HepG2 (cell line): ENCODE data around the gene APRT. TPM values are rescaled to one million over a fixed set of nuclear protein-coding genes. Genes with fewer than 3 reads are reported as not detected.

Experiments
- ATF7 ChIP-seq, 2 experiments: fragments of 450-650 bp in 1 of 2; sonication (generic) in 1 of 2; formaldehyde crosslinking in 1 of 2; IDR thresholded peaks; 2 replicates each; pipeline versions ENCODE4 v1.4.0 to v1.6.1; 2016 to 2020; ENCODE audit warnings: antibody characterized with exemption in 1 of 2, mild to moderate bottlenecking in 1 of 2, missing genetic modification reagents in 1 of 2
- DNMT1 ChIP-seq: sonication (generic); formaldehyde crosslinking; IDR thresholded peaks from 2 replicates; pipeline ENCODE4 v1.5.1; 2020; ENCODE audit warnings: mild to moderate bottlenecking, missing genetic modification reagents
- FOXP1 ChIP-seq, 2 experiments: fragments of 450-650 bp in 1 of 2; IDR thresholded peaks; 2 replicates each; pipeline ENCODE4 v1.6.1; 2017 to 2018; ENCODE audit warnings: antibody characterized with exemption in 1 of 2
- GATAD2A ChIP-seq: IDR thresholded peaks from 2 replicates; pipeline ENCODE4 v1.6.1; 2016
- GFI1 ChIP-seq: sonication (generic); formaldehyde crosslinking; IDR thresholded peaks from 2 replicates; pipeline ENCODE4 v1.5.0; 2020; ENCODE audit warnings: missing genetic modification reagents, mild to moderate bottlenecking, borderline replicate concordance
- NFIC ChIP-seq: IDR thresholded peaks from 2 replicates; pipeline ENCODE4 v1.6.1; 2012; ENCODE audit warnings: mild to moderate bottlenecking, low read length, inconsistent platforms
- NKX3-1 ChIP-seq: sonication (generic); formaldehyde crosslinking; IDR thresholded peaks from 2 replicates; pipeline ENCODE4 v1.5.0; 2020; ENCODE audit warnings: missing genetic modification reagents
- PHF5A ChIP-seq: IDR thresholded peaks from one replicate; pipeline ENCODE4 v1.6.1; 2018; ENCODE audit warnings: low read depth, missing genetic modification reagents; ENCODE audit not compliant: unreplicated experiment
- PRMT3 ChIP-seq: sonication (generic); formaldehyde crosslinking; IDR thresholded peaks from 2 replicates; pipeline ENCODE4 v1.8.1; 2022; ENCODE audit warnings: low read depth, mild to moderate bottlenecking, moderate library complexity, missing genetic modification reagents, borderline replicate concordance
- RBM39 ChIP-seq: fragments of 200-400 bp; formaldehyde crosslinking; IDR thresholded peaks from one replicate; pipeline ENCODE4 v1.6.1; 2018; ENCODE audit warnings: antibody characterized with exemption, mild to moderate bottlenecking, low read depth, low read length; ENCODE audit not compliant: poor library complexity, severe bottlenecking
- SCMH1 ChIP-seq: sonication (generic); formaldehyde crosslinking; IDR thresholded peaks from 2 replicates; pipeline ENCODE4 v1.9.0; 2021; ENCODE audit warnings: missing genetic modification reagents, mild to moderate bottlenecking, borderline replicate concordance
- SETDB1 ChIP-seq: sonication (generic); formaldehyde crosslinking; IDR thresholded peaks from 2 replicates; pipeline ENCODE4 v1.5.1; 2020; ENCODE audit warnings: missing genetic modification reagents, mild to moderate bottlenecking, borderline replicate concordance
- SP4 ChIP-seq: sonication (generic); formaldehyde crosslinking; IDR thresholded peaks from 2 replicates; pipeline ENCODE4 v1.8.1; 2023; ENCODE audit warnings: mild to moderate bottlenecking, missing genetic modification reagents
- TRIM24 ChIP-seq: sonication (generic); formaldehyde crosslinking; IDR thresholded peaks from 2 replicates; pipeline ENCODE4 v1.8.0; 2022; ENCODE audit warnings: mild to moderate bottlenecking, missing genetic modification reagents
- ZFAT ChIP-seq: sonication (generic); formaldehyde crosslinking; conservative IDR thresholded peaks from 2 replicates; pipeline ENCODE4 v1.8.1; 2023; ENCODE audit warnings: missing genetic modification reagents, inconsistent platforms
- ZMYM3 ChIP-seq: sonication (generic); formaldehyde crosslinking; IDR thresholded peaks from 2 replicates; pipeline ENCODE4 v1.5.1; 2020; ENCODE audit warnings: mild to moderate bottlenecking, missing genetic modification reagents
- ZNF335 ChIP-seq: sonication (generic); formaldehyde crosslinking; IDR thresholded peaks from 2 replicates; pipeline ENCODE4 v1.4.0; 2020; ENCODE audit warnings: missing genetic modification reagents
- ZNF674 ChIP-seq: sonication (generic); formaldehyde crosslinking; IDR thresholded peaks from 2 replicates; pipeline ENCODE4 v1.5.0; 2020; ENCODE audit warnings: low read depth, mild to moderate bottlenecking, missing genetic modification reagents
- ZNF747 ChIP-seq: sonication (generic); formaldehyde crosslinking; IDR thresholded peaks from 2 replicates; pipeline ENCODE4 v1.8.1; 2023; ENCODE audit warnings: missing genetic modification reagents, mild to moderate bottlenecking, borderline replicate concordance
- ZNF878 ChIP-seq: sonication (generic); formaldehyde crosslinking; IDR thresholded peaks from 2 replicates; pipeline ENCODE4 v1.8.1; 2023; ENCODE audit warnings: mild to moderate bottlenecking, missing genetic modification reagents, moderate library complexity
- ZSCAN20 ChIP-seq: sonication (generic); formaldehyde crosslinking; IDR thresholded peaks from 2 replicates; pipeline ENCODE4 v1.4.0; 2020; ENCODE audit warnings: missing genetic modification reagents, mild to moderate bottlenecking, borderline replicate concordance
- polyA plus RNA-seq, 8 experiments: library from polyadenylated mRNA; depleted of rRNA in 3 of 8; stranded (reverse) in 7 of 8; unstranded in 1 of 8; fragments of >200 nt; fragmentation: Illumina TruSeq in 4 of 8; extraction: Trizol in 4 of 8; gene quantifications; 2 replicates each; pipeline versions ENCODE4 v1.2.1 to v1.2.3, GENCODE V29; 2011 to 2016; ENCODE audit warnings: low read depth in 4 of 8, missing spikeins in 1 of 8, mixed read lengths in 1 of 8; ENCODE audit not compliant: insufficient read depth in 1 of 8
- total RNA-seq, 5 experiments: library from RNA; depleted of rRNA; stranded (reverse); fragments of >200 nt; fragmentation: Illumina TruSeq; extraction: Trizol; gene quantifications; 2 replicates each; pipeline ENCODE4 v1.2.3, GENCODE V29; 2016; ENCODE audit warnings: low read depth in 1 of 5
- TF ChIP-seq, protein P1 (sequence below): sonication (generic); formaldehyde crosslinking; conservative IDR thresholded peaks from 2 replicates; pipeline ENCODE4 v1.8.0; 2022; ENCODE audit warnings: mild to moderate bottlenecking, moderate library complexity, missing genetic modification reagents
- TF ChIP-seq, protein P2 (sequence below): IDR thresholded peaks from 2 replicates; pipeline ENCODE4 v1.4.0; 2020; ENCODE audit warnings: mild to moderate bottlenecking, missing genetic modification reagents
- TF ChIP-seq, protein P3 (sequence below): sonication (generic); formaldehyde crosslinking; conservative IDR thresholded peaks from 2 replicates; pipeline ENCODE4 v1.8.0; 2022; ENCODE audit warnings: low read depth, missing genetic modification reagents

APRT gene
- total and polyA plus RNA-seq, 2 of the 13 experiments (the other 11 are each of a cell fraction or from before 2014, with no cell fraction given): 155 to 242 TPM

DNA sequence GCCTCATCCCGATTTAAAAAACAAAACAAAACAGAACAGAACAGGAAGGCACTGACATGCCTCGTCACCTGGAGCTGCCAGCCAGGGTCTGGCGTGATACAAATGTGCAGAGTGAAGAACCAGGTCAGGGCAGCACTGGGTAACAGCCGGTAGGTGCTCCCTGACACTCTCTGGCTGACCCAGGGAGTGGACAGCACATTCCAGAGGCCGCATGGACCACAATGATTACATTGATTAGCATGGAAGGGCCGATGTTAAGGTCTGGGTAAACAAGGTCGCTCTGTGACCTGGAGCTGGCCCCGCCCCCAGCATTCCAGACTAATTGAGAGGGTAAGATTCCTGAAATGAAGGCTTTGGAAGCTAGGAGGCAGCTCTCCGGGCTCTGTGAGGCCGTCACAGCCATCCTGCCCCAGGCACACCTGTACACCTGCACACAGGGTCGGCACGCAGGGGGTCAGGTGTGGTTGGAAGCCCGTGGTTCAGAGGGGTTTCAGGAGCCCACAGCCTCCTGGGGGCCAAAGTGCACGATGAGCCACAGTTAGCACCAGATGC is 48.1 kb downstream of the APRT start (continued):
- no peak for TF ChIP-seq SCMH1 (CRISPR knock-in tag)
- TF ChIP-seq FOXP1 (IDR thresholded peaks at IDR 0.05): peak; percentile 84
- peak; percentile 94 for TF ChIP-seq FOXP1 (CRISPR knock-in tag; IDR thresholded peaks at IDR 0.05)
- TF ChIP-seq, protein P1, sequence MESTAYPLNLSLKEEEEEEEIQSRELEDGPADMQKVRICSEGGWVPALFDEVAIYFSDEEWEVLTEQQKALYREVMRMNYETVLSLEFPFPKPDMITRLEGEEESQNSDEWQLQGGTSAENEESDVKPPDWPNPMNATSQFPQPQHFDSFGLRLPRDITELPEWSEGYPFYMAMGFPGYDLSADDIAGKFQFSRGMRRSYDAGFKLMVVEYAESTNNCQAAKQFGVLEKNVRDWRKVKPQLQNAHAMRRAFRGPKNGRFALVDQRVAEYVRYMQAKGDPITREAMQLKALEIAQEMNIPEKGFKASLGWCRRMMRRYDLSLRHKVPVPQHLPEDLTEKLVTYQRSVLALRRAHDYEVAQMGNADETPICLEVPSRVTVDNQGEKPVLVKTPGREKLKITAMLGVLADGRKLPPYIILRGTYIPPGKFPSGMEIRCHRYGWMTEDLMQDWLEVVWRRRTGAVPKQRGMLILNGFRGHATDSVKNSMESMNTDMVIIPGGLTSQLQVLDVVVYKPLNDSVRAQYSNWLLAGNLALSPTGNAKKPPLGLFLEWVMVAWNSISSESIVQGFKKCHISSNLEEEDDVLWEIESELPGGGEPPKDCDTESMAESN: 0 out of 2 replicates have a peak, but pooled peaks have one; percentile 73
- no peak for TF ChIP-seq NFIC
- no peak for TF ChIP-seq DNMT1 (CRISPR knock-in tag)
- peak; percentile 75 for TF ChIP-seq SP4 (CRISPR knock-in tag)
- TF ChIP-seq NKX3-1 (CRISPR knock-in tag): no peak
- no peak for TF ChIP-seq TRIM24
- TF ChIP-seq PHF5A (CRISPR knock-in tag): peak; percentile 75
- TF ChIP-seq, protein P2, sequence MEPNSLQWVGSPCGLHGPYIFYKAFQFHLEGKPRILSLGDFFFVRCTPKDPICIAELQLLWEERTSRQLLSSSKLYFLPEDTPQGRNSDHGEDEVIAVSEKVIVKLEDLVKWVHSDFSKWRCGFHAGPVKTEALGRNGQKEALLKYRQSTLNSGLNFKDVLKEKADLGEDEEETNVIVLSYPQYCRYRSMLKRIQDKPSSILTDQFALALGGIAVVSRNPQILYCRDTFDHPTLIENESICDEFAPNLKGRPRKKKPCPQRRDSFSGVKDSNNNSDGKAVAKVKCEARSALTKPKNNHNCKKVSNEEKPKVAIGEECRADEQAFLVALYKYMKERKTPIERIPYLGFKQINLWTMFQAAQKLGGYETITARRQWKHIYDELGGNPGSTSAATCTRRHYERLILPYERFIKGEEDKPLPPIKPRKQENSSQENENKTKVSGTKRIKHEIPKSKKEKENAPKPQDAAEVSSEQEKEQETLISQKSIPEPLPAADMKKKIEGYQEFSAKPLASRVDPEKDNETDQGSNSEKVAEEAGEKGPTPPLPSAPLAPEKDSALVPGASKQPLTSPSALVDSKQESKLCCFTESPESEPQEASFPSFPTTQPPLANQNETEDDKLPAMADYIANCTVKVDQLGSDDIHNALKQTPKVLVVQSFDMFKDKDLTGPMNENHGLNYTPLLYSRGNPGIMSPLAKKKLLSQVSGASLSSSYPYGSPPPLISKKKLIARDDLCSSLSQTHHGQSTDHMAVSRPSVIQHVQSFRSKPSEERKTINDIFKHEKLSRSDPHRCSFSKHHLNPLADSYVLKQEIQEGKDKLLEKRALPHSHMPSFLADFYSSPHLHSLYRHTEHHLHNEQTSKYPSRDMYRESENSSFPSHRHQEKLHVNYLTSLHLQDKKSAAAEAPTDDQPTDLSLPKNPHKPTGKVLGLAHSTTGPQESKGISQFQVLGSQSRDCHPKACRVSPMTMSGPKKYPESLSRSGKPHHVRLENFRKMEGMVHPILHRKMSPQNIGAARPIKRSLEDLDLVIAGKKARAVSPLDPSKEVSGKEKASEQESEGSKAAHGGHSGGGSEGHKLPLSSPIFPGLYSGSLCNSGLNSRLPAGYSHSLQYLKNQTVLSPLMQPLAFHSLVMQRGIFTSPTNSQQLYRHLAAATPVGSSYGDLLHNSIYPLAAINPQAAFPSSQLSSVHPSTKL (CRISPR knock-in tag): peak; percentile 81
- TF ChIP-seq ZNF674 (CRISPR knock-in tag): no peak
- peak; percentile 14; the same call in 1 of the 2 replicates for TF ChIP-seq ATF7 (IDR thresholded peaks at IDR 0.05)
- TF ChIP-seq ATF7 (CRISPR knock-in tag; IDR thresholded peaks at IDR 0.05): no peak
- TF ChIP-seq GFI1: peak; percentile 97
- peak; percentile 75 for TF ChIP-seq ZMYM3 (CRISPR knock-in tag)
- TF ChIP-seq ZFAT (CRISPR knock-in tag): no peak
- TF ChIP-seq ZSCAN20 (CRISPR knock-in tag): no peak
- peak; percentile 89 for TF ChIP-seq GATAD2A (CRISPR knock-in tag)
- TF ChIP-seq SETDB1: no peak
- no peak for TF ChIP-seq ZNF335 (CRISPR knock-in tag)
- TF ChIP-seq RBM39: no peak
- TF ChIP-seq ZNF747 (CRISPR knock-in tag): peak; percentile 41; the same call in 1 of the 2 replicates
- TF ChIP-seq, protein P3, sequence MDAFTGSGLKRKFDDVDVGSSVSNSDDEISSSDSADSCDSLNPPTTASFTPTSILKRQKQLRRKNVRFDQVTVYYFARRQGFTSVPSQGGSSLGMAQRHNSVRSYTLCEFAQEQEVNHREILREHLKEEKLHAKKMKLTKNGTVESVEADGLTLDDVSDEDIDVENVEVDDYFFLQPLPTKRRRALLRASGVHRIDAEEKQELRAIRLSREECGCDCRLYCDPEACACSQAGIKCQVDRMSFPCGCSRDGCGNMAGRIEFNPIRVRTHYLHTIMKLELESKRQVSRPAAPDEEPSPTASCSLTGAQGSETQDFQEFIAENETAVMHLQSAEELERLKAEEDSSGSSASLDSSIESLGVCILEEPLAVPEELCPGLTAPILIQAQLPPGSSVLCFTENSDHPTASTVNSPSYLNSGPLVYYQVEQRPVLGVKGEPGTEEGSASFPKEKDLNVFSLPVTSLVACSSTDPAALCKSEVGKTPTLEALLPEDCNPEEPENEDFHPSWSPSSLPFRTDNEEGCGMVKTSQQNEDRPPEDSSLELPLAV: no peak
- no peak for TF ChIP-seq PRMT3 (CRISPR knock-in tag)
- peak; percentile 55; the same call in 1 of the 2 replicates for TF ChIP-seq ZNF878 (CRISPR knock-in tag)
